ENCODE data around the gene CDC42BPB.

- TF ChIP-seq SMC3 (IDR thresholded peaks at IDR 0.05; ENCODE audit: low read depth, low read length), result no peak
- no peak for TF ChIP-seq POLR2AphosphoS5 (IDR thresholded peaks at IDR 0.05; ENCODE audit: low read depth, low read length)
- no peak for TF ChIP-seq USF2 (IDR thresholded peaks at IDR 0.05; ENCODE audit: borderline replicate concordance, low read depth, low read length)
- no peak for TF ChIP-seq JUND (IDR thresholded peaks at IDR 0.05)
- TF ChIP-seq ZBTB33 (IDR thresholded peaks at IDR 0.05; ENCODE audit: borderline replicate concordance, low read depth), result no peak
These were observed 142.7 kb downstream of the CDC42BPB start for GRCh38 chr14:102914474-102915291.
